Upper lobe of left lung (tissue), 6 donors: ENCODE measurements around the gene REEP6. TPM values are rescaled to one million over a fixed set of nuclear protein-coding genes. Genes with fewer than 3 reads are reported as not detected.
A peak's percentile ranks its signal among the peaks of the same experiment; 100 is the strongest.
"Not testable (repeated sequence)": the region's sequence is repeated elsewhere in the genome, so short reads cannot be mapped to it uniquely, and the experiment has no call there.

Experiments
- ATAC-seq, 2 donors: fragments of 200-7000 bp; cut with Tn5 transposase; one replicate each; pipeline ENCODE4 v1.9.1; 2022; ENCODE audit warnings: mild to moderate bottlenecking in 2 of 2, moderate library complexity in 2 of 2; ENCODE audit not compliant: low FRiP score in 2 of 2
- DNase-seq, 2 donors: peaks; one replicate each; pipeline ENCODE4 v3.0.0-alpha.2; 2019 to 2020
- H3K27ac ChIP-seq, 4 donors: fragments of 200-600 bp; sonication (generic); one replicate each; pipeline ENCODE4 v1.5.1; 2016 to 2019
- H3K27me3 ChIP-seq, 4 donors: fragments of 200-600 bp; sonication (generic); one replicate each; pipeline ENCODE4 v1.5.1; 2017 to 2019
- H3K36me3 ChIP-seq, 4 donors: fragments of 200-600 bp; sonication (generic); one replicate each; pipeline ENCODE4 v1.5.1; 2016 to 2019
- H3K4me1 ChIP-seq, 4 donors: fragments of 200-600 bp; sonication (generic); one replicate each; pipeline ENCODE4 v1.5.1; 2018 to 2019
- H3K4me3 ChIP-seq, 4 donors: fragments of 200-600 bp; sonication (generic); one replicate each; pipeline ENCODE4 v1.5.1; 2017 to 2019; ENCODE audit warnings: mild to moderate bottlenecking in 2 of 4, moderate library complexity in 1 of 4
- H3K9me3 ChIP-seq, 4 donors: fragments of 200-600 bp; sonication (generic); one replicate each; pipeline ENCODE4 v1.5.1; 2018 to 2019
- EP300 ChIP-seq, 4 donors: sonication (generic); formaldehyde crosslinking; IDR thresholded peaks; one replicate each; pipeline ENCODE4 v1.5.1; 2017; ENCODE audit warnings: antibody characterized with exemption in 4 of 4, control low read depth in 2 of 4
- POLR2A ChIP-seq, 4 donors: fragments of 450-650 bp; IDR thresholded peaks; one replicate each; pipeline ENCODE4 v1.5.1; 2016 to 2017; ENCODE audit warnings: antibody characterized with exemption in 4 of 4, mild to moderate bottlenecking in 2 of 4
- POLR2AphosphoS5 ChIP-seq, 2 donors: sonication (generic); formaldehyde crosslinking; IDR thresholded peaks; one replicate each; pipeline ENCODE4 v1.5.1; 2017; ENCODE audit warnings: antibody characterized with exemption in 2 of 2
- WGBS, 2 donors: methylation state at CpG; one replicate each; pipeline ENCODE4 v1.1.5; 2017 to 2018; 5-methylcytosine and 5-hydroxymethylcytosine counted together
- total RNA-seq, 6 donors: library from RNA; depleted of rRNA in 4 of 6; stranded (reverse); fragments of >200 nt in 4 of 6; gene quantifications; one replicate each; pipeline versions ENCODE4 v1.1.0 to v1.2.1, GENCODE V29; 2016 to 2021
- TF ChIP-seq, protein P1 (sequence below), 6 experiments: fragments of 450-650 bp in 4 of 6; fragments of 200-600 bp in 2 of 6; sonication (generic) in 2 of 6; IDR thresholded peaks; one replicate each; pipeline ENCODE4 v1.5.1; 2016 to 2019; ENCODE audit warnings: antibody characterized with exemption in 6 of 6
- donor health status: DM: no; HTN: no; CAD: no; lungs with moderate emphysema.
- donor health status: DM: no; HTN: yes; CAD: no; lungs with severe emphysema.

REEP6 gene
- total RNA-seq, 6 donors from 2014 or later = 2.0 to 7.8 (median 3.1) TPM

GRCh38 chr19:1529430-1529816 is 38.4 kb downstream of the REEP6 start:
- 77 to 82% methylated on average over 9 to 16 of the region's 16 CpGs for WGBS, 2 donors
- H3K4me1 ChIP-seq = peaks cover 0 to under 1% (median 0%) of the 10 kb centered on the region in 4 donors
- no peak for DNase-seq
- no peak for ATAC-seq
- no peaks in the 10 kb centered on the region for H3K9me3 ChIP-seq
- H3K27me3 ChIP-seq = peaks cover 0 to 21% (median 6%) of the 10 kb centered on the region in 4 donors
- H3K4me3 ChIP-seq = no peak overlapping the region
- TF ChIP-seq POLR2A (IDR thresholded peaks at IDR 0.05) (no peak), POLR2AphosphoS5 (IDR thresholded peaks at IDR 0.05) (no peak), EP300 (IDR thresholded peaks at IDR 0.05) (no peak)
- TF ChIP-seq, protein P1, sequence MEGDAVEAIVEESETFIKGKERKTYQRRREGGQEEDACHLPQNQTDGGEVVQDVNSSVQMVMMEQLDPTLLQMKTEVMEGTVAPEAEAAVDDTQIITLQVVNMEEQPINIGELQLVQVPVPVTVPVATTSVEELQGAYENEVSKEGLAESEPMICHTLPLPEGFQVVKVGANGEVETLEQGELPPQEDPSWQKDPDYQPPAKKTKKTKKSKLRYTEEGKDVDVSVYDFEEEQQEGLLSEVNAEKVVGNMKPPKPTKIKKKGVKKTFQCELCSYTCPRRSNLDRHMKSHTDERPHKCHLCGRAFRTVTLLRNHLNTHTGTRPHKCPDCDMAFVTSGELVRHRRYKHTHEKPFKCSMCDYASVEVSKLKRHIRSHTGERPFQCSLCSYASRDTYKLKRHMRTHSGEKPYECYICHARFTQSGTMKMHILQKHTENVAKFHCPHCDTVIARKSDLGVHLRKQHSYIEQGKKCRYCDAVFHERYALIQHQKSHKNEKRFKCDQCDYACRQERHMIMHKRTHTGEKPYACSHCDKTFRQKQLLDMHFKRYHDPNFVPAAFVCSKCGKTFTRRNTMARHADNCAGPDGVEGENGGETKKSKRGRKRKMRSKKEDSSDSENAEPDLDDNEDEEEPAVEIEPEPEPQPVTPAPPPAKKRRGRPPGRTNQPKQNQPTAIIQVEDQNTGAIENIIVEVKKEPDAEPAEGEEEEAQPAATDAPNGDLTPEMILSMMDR (IDR thresholded peaks at IDR 0.05) = no peak
- H3K36me3 ChIP-seq = no peaks in the 10 kb centered on the region
- H3K27ac ChIP-seq = no peak overlapping the region

GRCh38 chr19:1530856-1531255 is 39.9 kb downstream of the REEP6 start:
- WGBS, 2 donors = 88 to 91% methylated on average over 11 of the region's 11 CpGs
- not testable (repeated sequence) for H3K4me1 ChIP-seq, H3K27me3 ChIP-seq, H3K27ac ChIP-seq, H3K36me3 ChIP-seq, DNase-seq, H3K9me3 ChIP-seq, ATAC-seq, H3K4me3 ChIP-seq

DNA sequence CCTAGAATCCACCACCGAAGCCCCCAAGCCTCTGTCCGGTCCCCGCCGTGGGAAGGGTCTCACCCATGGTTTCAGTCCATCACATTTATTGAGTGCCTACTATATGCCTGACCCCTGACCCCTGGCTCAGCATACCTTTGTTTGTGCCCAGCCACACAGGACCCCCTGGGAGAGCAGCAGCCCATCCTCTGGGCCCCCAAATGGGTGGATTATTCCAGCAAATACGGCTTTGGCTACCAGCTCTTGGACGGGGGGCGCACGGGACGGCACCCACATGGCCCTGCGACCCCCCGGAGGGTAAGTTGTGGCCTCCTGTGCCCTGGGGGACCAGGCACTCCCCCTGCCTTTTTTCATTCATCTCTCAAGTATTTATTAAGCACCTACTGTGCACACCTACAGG is 40.6 kb downstream of the REEP6 start:
- 82 to 91% methylated on average over 8 to 11 of the region's 11 CpGs for WGBS, 2 donors
- Histone ChIP-seq H3K27ac (no peak overlapping the region), H3K4me3 (no peak overlapping the region), H3K4me1 (no peaks in the 10 kb centered on the region), H3K9me3 (no peaks in the 10 kb centered on the region), H3K27me3 (peaks cover 0 to 4% (median under 1%) of the 10 kb centered on the region in 4 donors), H3K36me3 (no peaks in the 10 kb centered on the region)
- no peak for DNase-seq
- no peak for ATAC-seq
- no peak for TF ChIP-seq POLR2A (IDR thresholded peaks at IDR 0.05)
- no peak for TF ChIP-seq EP300 (IDR thresholded peaks at IDR 0.05)
- TF ChIP-seq POLR2AphosphoS5 (IDR thresholded peaks at IDR 0.05) = no peak
- TF ChIP-seq, protein P1 (IDR thresholded peaks at IDR 0.05) = no peak

- Histone ChIP-seq H3K27ac (no peak overlapping the region), H3K4me3 (no peak overlapping the region), H3K36me3 (no peaks in the 10 kb centered on the region), H3K4me1 (no peaks in the 10 kb centered on the region), H3K27me3 (peaks cover 0 to 4% (median under 1%) of the 10 kb centered on the region in 4 donors), H3K9me3 (no peaks in the 10 kb centered on the region)
- TF ChIP-seq EP300 (IDR thresholded peaks at IDR 0.05) (no peak), POLR2A (IDR thresholded peaks at IDR 0.05) (no peak), POLR2AphosphoS5 (IDR thresholded peaks at IDR 0.05) (no peak)
- TF ChIP-seq, protein P1 (IDR thresholded peaks at IDR 0.05) = no peak
- 82 to 85% methylated on average over 9 of the region's 9 CpGs for WGBS, 2 donors
- ATAC-seq (no peak), DNase-seq (no peak)
Measured at GRCh38 chr19:1532003-1532402, 41.0 kb downstream of the REEP6 start.

DNA sequence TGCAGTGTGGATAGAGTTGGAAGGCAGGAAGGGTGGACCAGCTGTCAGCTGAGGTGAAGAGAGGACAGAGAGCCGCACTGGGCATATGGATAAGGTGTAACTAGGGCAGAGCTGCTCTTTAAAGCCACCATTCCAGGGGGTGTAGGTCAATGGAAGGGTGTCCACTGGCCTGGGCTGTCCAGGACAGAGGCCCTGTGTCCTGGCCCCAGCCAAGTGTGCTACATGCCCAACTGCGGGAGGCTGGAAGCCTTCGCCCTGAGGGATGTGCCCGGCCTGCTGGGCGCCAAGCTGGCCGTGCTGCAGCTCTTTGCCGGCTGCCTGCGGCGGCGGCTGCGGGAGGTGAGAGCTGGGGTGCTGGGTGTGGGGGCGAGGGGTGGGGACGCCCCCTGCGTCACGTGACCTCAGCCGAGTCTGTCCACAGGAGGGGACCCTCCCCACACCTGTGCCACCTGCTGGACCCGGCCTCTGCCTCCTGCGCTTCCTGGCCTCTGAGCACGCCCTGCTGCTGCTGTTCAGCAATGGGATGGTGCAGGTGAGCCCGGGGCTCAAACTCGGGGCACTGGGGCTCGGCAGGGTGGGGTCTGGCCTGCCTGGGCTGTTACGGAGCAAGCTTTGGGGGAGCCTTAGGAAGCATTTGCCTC is 42.6 kb downstream of the REEP6 start:
- DNase-seq (peak in 1 of 2 donors; percentile 68), ATAC-seq (no peak)
- no peak overlapping the region for H3K27ac ChIP-seq
- no peak overlapping the region for H3K4me3 ChIP-seq
- peaks cover 0 to 7% (median under 1%) of the 10 kb centered on the region in 4 donors for H3K27me3 ChIP-seq
- H3K36me3 ChIP-seq = no peaks in the 10 kb centered on the region
- no peaks in the 10 kb centered on the region for H3K9me3 ChIP-seq
- WGBS, 2 donors = 78 to 90% methylated on average over 5 to 22 of the region's 23 CpGs
- H3K4me1 ChIP-seq = no peaks in the 10 kb centered on the region
- TF ChIP-seq POLR2A (IDR thresholded peaks at IDR 0.05) = no peak
- no peak for TF ChIP-seq EP300 (IDR thresholded peaks at IDR 0.05)

DNA sequence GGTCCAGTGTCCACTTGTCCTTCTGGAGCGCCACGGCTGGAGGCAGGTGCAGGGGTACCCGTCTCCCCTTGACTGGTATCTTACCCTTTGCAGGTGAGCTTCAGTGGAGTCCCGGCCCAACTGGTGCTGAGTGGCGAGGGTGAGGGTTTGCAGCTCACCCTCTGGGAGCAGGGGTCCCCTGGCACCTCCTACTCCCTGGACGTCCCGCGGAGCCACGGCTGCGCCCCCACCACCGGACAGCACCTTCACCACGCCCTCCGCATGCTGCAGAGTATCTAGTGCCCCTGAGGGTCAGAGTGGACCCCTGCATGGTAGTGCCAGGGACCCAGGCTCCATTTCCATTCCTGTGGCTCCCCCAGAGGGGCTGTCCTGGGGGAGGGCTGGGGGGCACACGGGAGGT is 44.0 kb downstream of the REEP6 start:
- Histone ChIP-seq H3K27ac (no peak overlapping the region), H3K27me3 (peaks cover 0 to 3% (median under 1%) of the 10 kb centered on the region in 4 donors)

DNA sequence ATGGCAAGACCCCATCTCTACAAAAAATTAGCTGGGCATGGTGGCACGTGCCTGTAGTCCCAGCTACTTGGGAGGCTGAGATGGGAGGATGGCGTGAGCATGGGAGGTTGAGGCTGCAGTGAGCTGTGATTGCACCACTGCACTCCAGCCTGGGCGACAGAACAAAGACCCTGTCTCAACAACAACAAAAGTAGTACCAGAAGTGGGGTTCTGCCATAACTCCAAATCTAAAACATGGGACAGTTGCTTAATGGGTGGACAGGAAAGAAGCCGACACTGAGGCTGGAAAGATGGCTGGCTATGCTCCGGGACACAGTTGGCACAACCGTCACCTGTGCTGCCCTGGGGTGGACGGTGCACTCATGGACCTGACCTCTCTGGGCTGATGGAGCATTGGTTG is 44.7 kb downstream of the REEP6 start:
- WGBS, 2 donors = 83 to 93% methylated on average over 6 to 7 of the region's 7 CpGs
- H3K4me3 ChIP-seq, H3K36me3 ChIP-seq, ATAC-seq, H3K9me3 ChIP-seq, H3K27ac ChIP-seq, H3K27me3 ChIP-seq, DNase-seq, H3K4me1 ChIP-seq: not testable (repeated sequence)

More for the DNA sequence above, 44.0 kb downstream of the REEP6 start:
- H3K4me3 ChIP-seq = no peak overlapping the region
- H3K4me1 ChIP-seq = no peaks in the 10 kb centered on the region
- WGBS, 2 donors = 85 to 92% methylated on average over 7 to 13 of the region's 14 CpGs
- TF ChIP-seq, protein P1 (IDR thresholded peaks at IDR 0.05) = no peak
- no peak for TF ChIP-seq POLR2A (IDR thresholded peaks at IDR 0.05)
- TF ChIP-seq EP300 (IDR thresholded peaks at IDR 0.05) = no peak
- TF ChIP-seq POLR2AphosphoS5 (IDR thresholded peaks at IDR 0.05) = no peak
- peak in 1 of 2 donors; percentile 30 for ATAC-seq
- peak in 1 of 2 donors; percentile 64 for DNase-seq
- no peaks in the 10 kb centered on the region for H3K9me3 ChIP-seq
- H3K36me3 ChIP-seq = no peaks in the 10 kb centered on the region
